ENCODE data around the gene CACNA2D2.

CACNA2D2 gene

GRCh38 chr3:50467919-50468318, 35.5 kb downstream of the CACNA2D2 start:
- in situ Hi-C loops (cut with MboI; ENCODE audit: low sequenced_read_pairs), result no loop called here

- in situ Hi-C loops (cut with MboI; ENCODE audit: low sequenced_read_pairs), result no loop called here
Observed at GRCh38 chr3:50466177-50466576, 37.3 kb downstream of the CACNA2D2 start.

- in situ Hi-C loops (cut with MboI; ENCODE audit: low sequenced_read_pairs), result no loop called here
Observed at GRCh38 chr3:50464569-50464968, 38.9 kb downstream of the CACNA2D2 start.

- in situ Hi-C loops (cut with MboI; ENCODE audit: low sequenced_read_pairs), result no loop called here
Observed at GRCh38 chr3:50459785-50460184, 43.6 kb downstream of the CACNA2D2 start.

GRCh38 chr3:50457988-50458387, 45.4 kb downstream of the CACNA2D2 start:
- in situ Hi-C loops (cut with MboI; ENCODE audit: low sequenced_read_pairs), result no loop called here

- in situ Hi-C loops (cut with MboI; ENCODE audit: low sequenced_read_pairs), result no loop called here
Observed at GRCh38 chr3:50455161-50456018, 48.0 kb downstream of the CACNA2D2 start.

GRCh38 chr3:50454481-50455070, 48.9 kb downstream of the CACNA2D2 start:
- in situ Hi-C loops (cut with MboI; ENCODE audit: low sequenced_read_pairs), result no loop called here

GRCh38 chr3:50453907-50454306, 49.5 kb downstream of the CACNA2D2 start:
- in situ Hi-C loops (cut with MboI; ENCODE audit: low sequenced_read_pairs), result no loop called here

GRCh38 chr3:50450209-50450921, 53.1 kb downstream of the CACNA2D2 start:
- in situ Hi-C loops (cut with MboI; ENCODE audit: low sequenced_read_pairs), result no loop called here

- in situ Hi-C loops (cut with MboI; ENCODE audit: low sequenced_read_pairs), result no loop called here
Observed at GRCh38 chr3:50448752-50449539, 54.5 kb downstream of the CACNA2D2 start.

GRCh38 chr3:50447290-50447840, 56.1 kb downstream of the CACNA2D2 start:
- in situ Hi-C loops (cut with MboI; ENCODE audit: low sequenced_read_pairs), result no loop called here

- in situ Hi-C loops (cut with MboI; ENCODE audit: low sequenced_read_pairs), result no loop called here
Observed at GRCh38 chr3:50445919-50446318, 57.5 kb downstream of the CACNA2D2 start.

GRCh38 chr3:50444782-50445181, 58.7 kb downstream of the CACNA2D2 start:
- in situ Hi-C loops (cut with MboI; ENCODE audit: low sequenced_read_pairs), result no loop called here

GRCh38 chr3:50444213-50444612, 59.2 kb downstream of the CACNA2D2 start:
- in situ Hi-C loops (cut with MboI; ENCODE audit: low sequenced_read_pairs), result no loop called here

GRCh38 chr3:50442945-50443579, 60.4 kb downstream of the CACNA2D2 start:
- in situ Hi-C loops (cut with MboI; ENCODE audit: low sequenced_read_pairs), result no loop called here

- in situ Hi-C loops (cut with MboI; ENCODE audit: low sequenced_read_pairs), result no loop called here
Observed at GRCh38 chr3:50441424-50442217, 61.8 kb downstream of the CACNA2D2 start.

GRCh38 chr3:50436114-50436674, 67.2 kb downstream of the CACNA2D2 start:
- in situ Hi-C loops (cut with MboI; ENCODE audit: low sequenced_read_pairs), result no loop called here

GRCh38 chr3:50435371-50436113, 67.9 kb downstream of the CACNA2D2 start:
- in situ Hi-C loops (cut with MboI; ENCODE audit: low sequenced_read_pairs), result no loop called here

Data from HL-60/S4 treated with phorbol 12-myristate 13-acetate at 8.2 ng/mL for 4 days and 3 days (cell line).